HG02588 (cell line): Measurements from ENCODE around the gene CEP70.

Experiments
- ATAC-seq: cut with Tn5 transposase; IDR thresholded peaks from one replicate; pipeline ENCODE4 v1.9.1; 2021; ENCODE audit warnings: mild to moderate bottlenecking, moderate library complexity; ENCODE audit not compliant: unreplicated experiment

CEP70 gene

GRCh38 chr3:138472141-138472825 lies 121.8 kb downstream of the CEP70 start:
- no peak for ATAC-seq

- ATAC-seq = no peak
Measured at GRCh38 chr3:138471481-138471880, 122.6 kb downstream of the CEP70 start.

GRCh38 chr3:138470687-138471086 lies 123.4 kb downstream of the CEP70 start:
- no peak for ATAC-seq

GRCh38 chr3:138469874-138470273 lies 124.2 kb downstream of the CEP70 start:
- no peak for ATAC-seq

GRCh38 chr3:138468886-138469285 lies 125.2 kb downstream of the CEP70 start:
- no peak for ATAC-seq

- ATAC-seq = no peak
Measured at GRCh38 chr3:138468451-138468850, 125.6 kb downstream of the CEP70 start.

- ATAC-seq = no peak
Measured at GRCh38 chr3:138467931-138468330, 126.1 kb downstream of the CEP70 start.

GRCh38 chr3:138465925-138466324 lies 128.1 kb downstream of the CEP70 start:
- no peak for ATAC-seq

GRCh38 chr3:138465451-138465850 lies 128.6 kb downstream of the CEP70 start:
- ATAC-seq = no peak

GRCh38 chr3:138464491-138464860 lies 129.6 kb downstream of the CEP70 start:
- no peak for ATAC-seq

GRCh38 chr3:138463724-138464490 lies 130.2 kb downstream of the CEP70 start:
- ATAC-seq = no peak

GRCh38 chr3:138461896-138462295 lies 132.2 kb downstream of the CEP70 start:
- no peak for ATAC-seq

- no peak for ATAC-seq
Measured at GRCh38 chr3:138461246-138461645, 132.8 kb downstream of the CEP70 start.

GRCh38 chr3:138460536-138461205 lies 133.4 kb downstream of the CEP70 start:
- no peak for ATAC-seq

- ATAC-seq = no peak
Measured at GRCh38 chr3:138459619-138460535, 134.2 kb downstream of the CEP70 start.

- no peak for ATAC-seq
Measured at GRCh38 chr3:138458774-138459499, 135.1 kb downstream of the CEP70 start.

- no peak for ATAC-seq
Measured at GRCh38 chr3:138457863-138458735, 136.0 kb downstream of the CEP70 start.

GRCh38 chr3:138456961-138457862 lies 136.8 kb downstream of the CEP70 start:
- no peak for ATAC-seq
